ENCODE measurements around the gene ZNF454.

The ZNF454 gene

GRCh38 chr5:178988436-178989220, 47.6 kb downstream of the ZNF454 start:
- no peak for DNase-seq (ENCODE audit: low read depth)
- TF ChIP-seq CTCF (IDR thresholded peaks at IDR 0.05; ENCODE audit: low read depth, low read length, missing control alignments), result no peak
- no peak overlapping the region for H3K4me3 ChIP-seq (ENCODE audit: low read depth, low read length)

GRCh38 chr5:178989311-178989710, 48.3 kb downstream of the ZNF454 start:
- DNase-seq (ENCODE audit: low read depth), result no peak
- no peak for TF ChIP-seq CTCF (IDR thresholded peaks at IDR 0.05; ENCODE audit: low read depth, low read length, missing control alignments)
- H3K4me3 ChIP-seq (ENCODE audit: low read depth, low read length), result no peak overlapping the region

GRCh38 chr5:178990491-178990890, 49.5 kb downstream of the ZNF454 start:
- no peak overlapping the region for H3K4me3 ChIP-seq (ENCODE audit: low read depth, low read length)
- TF ChIP-seq CTCF (IDR thresholded peaks at IDR 0.05; ENCODE audit: low read depth, low read length, missing control alignments), result no peak
- no peak for DNase-seq (ENCODE audit: low read depth)

- no peak for TF ChIP-seq CTCF (IDR thresholded peaks at IDR 0.05; ENCODE audit: low read depth, low read length, missing control alignments)
- no peak overlapping the region for H3K4me3 ChIP-seq (ENCODE audit: low read depth, low read length)
- DNase-seq (ENCODE audit: low read depth), result no peak
Observed at GRCh38 chr5:178991190-178992145, 50.5 kb downstream of the ZNF454 start.

GRCh38 chr5:178992291-178992895, 51.4 kb downstream of the ZNF454 start:
- no peak for DNase-seq (ENCODE audit: low read depth)
- no peak for TF ChIP-seq CTCF (IDR thresholded peaks at IDR 0.05; ENCODE audit: low read depth, low read length, missing control alignments)

GRCh38 chr5:178993236-178993765, 52.3 kb downstream of the ZNF454 start:
- no peak overlapping the region for H3K4me3 ChIP-seq (ENCODE audit: low read depth, low read length)
- no peak for TF ChIP-seq CTCF (IDR thresholded peaks at IDR 0.05; ENCODE audit: low read depth, low read length, missing control alignments)
- no peak for DNase-seq (ENCODE audit: low read depth)

More at GRCh38 chr5:178992291-178992895, 51.4 kb downstream of the ZNF454 start:
- no peak overlapping the region for H3K4me3 ChIP-seq (ENCODE audit: low read depth, low read length)

All from GM12864 (cell line).